H9 (cell line): Measurements from ENCODE around the gene MTX3. TPM values are rescaled to one million over a fixed set of nuclear protein-coding genes. Genes with fewer than 3 reads are reported as not detected.

ENCODE experiments used
- DNase-seq: peaks from one replicate; pipeline ENCODE4 v3.0.0-alpha.2; 2017
- H2AFZ ChIP-seq: one replicate; pipeline ENCODE4 v1.6.1; 2013; ENCODE audit warnings: mild to moderate bottlenecking, low read length, control low read depth, moderate library complexity
- H2AK5ac ChIP-seq: 2 replicates; pipeline ENCODE4 v1.6.1; 2013; ENCODE audit warnings: low read length, control low read depth, mixed read lengths; ENCODE audit not compliant: insufficient read length
- H2BK120ac ChIP-seq: one replicate; pipeline ENCODE4 v1.6.1; 2013; ENCODE audit warnings: low read depth, mild to moderate bottlenecking, low read length, control low read depth, inconsistent platforms; ENCODE audit not compliant: poor library complexity, severe bottlenecking
- H2BK12ac ChIP-seq: 2 replicates; pipeline ENCODE4 v1.6.1; 2013; ENCODE audit warnings: low read length, control low read depth, mixed read lengths, low read depth; ENCODE audit not compliant: insufficient read length
- H2BK15ac ChIP-seq: 2 replicates; pipeline ENCODE4 v1.6.1; 2013; ENCODE audit warnings: low read depth, low read length, control low read depth
- H2BK20ac ChIP-seq: one replicate; pipeline ENCODE4 v1.6.1; 2013; ENCODE audit warnings: low read depth, mild to moderate bottlenecking, low read length, control low read depth, inconsistent platforms; ENCODE audit not compliant: poor library complexity, severe bottlenecking
- H2BK5ac ChIP-seq: 2 replicates; pipeline ENCODE4 v1.6.1; 2013; ENCODE audit warnings: low read length, control low read depth, mixed read lengths; ENCODE audit not compliant: insufficient read length
- H3K14ac ChIP-seq: 2 replicates; pipeline ENCODE4 v1.6.1; 2013; ENCODE audit warnings: low read length, control low read depth; ENCODE audit not compliant: insufficient read depth
- H3K18ac ChIP-seq: 2 replicates; pipeline ENCODE4 v1.6.1; 2013; ENCODE audit warnings: low read depth, mild to moderate bottlenecking, mixed read lengths, low read length, control low read depth; ENCODE audit not compliant: insufficient read length
- H3K23ac ChIP-seq: 2 replicates; pipeline ENCODE4 v1.6.1; 2013; ENCODE audit warnings: low read length, control low read depth, mixed read lengths, low read depth; ENCODE audit not compliant: insufficient read length
- H3K23me2 ChIP-seq: 2 replicates; pipeline ENCODE4 v1.6.1; 2013; ENCODE audit warnings: low read depth, mild to moderate bottlenecking, mixed read lengths, low read length, control low read depth; ENCODE audit not compliant: insufficient read length, poor library complexity, severe bottlenecking
- H3K27ac ChIP-seq: 2 replicates; pipeline ENCODE4 v1.5.1; 2013; ENCODE audit warnings: low read length, control low read depth, mixed read lengths, low read depth; ENCODE audit not compliant: insufficient read length
- H3K27me3 ChIP-seq: 2 replicates; pipeline ENCODE4 v1.6.1; 2013; ENCODE audit warnings: low read length, control low read depth, inconsistent platforms; ENCODE audit not compliant: insufficient read depth
- H3K4ac ChIP-seq: 2 replicates; pipeline ENCODE4 v1.6.1; 2013; ENCODE audit warnings: low read depth, mild to moderate bottlenecking, control low read depth, inconsistent platforms, low read length, moderate library complexity
- H3K4me1 ChIP-seq: 2 replicates; pipeline ENCODE4 v1.6.1; 2013; ENCODE audit warnings: low read length, control low read depth, inconsistent platforms; ENCODE audit not compliant: insufficient read depth
- H3K4me2 ChIP-seq: 2 replicates; pipeline ENCODE4 v1.6.1; 2013; ENCODE audit warnings: low read length, control low read depth, mixed read lengths; ENCODE audit not compliant: insufficient read length, insufficient read depth
- H3K56ac ChIP-seq: 2 replicates; pipeline ENCODE4 v1.6.1; 2013; ENCODE audit warnings: low read depth, mild to moderate bottlenecking, mixed read lengths, low read length, control low read depth; ENCODE audit not compliant: insufficient read length
- H3K79me1 ChIP-seq: 2 replicates; pipeline ENCODE4 v1.6.1; 2013; ENCODE audit warnings: low read depth, mild to moderate bottlenecking, moderate library complexity, low read length, control low read depth, inconsistent platforms; ENCODE audit not compliant: insufficient read depth, poor library complexity, severe bottlenecking
- H3K79me2 ChIP-seq: 2 replicates; pipeline ENCODE4 v1.6.1; 2013; ENCODE audit warnings: low read length, control low read depth, inconsistent platforms; ENCODE audit not compliant: insufficient read depth
- H3K9ac ChIP-seq: 2 replicates; pipeline ENCODE4 v1.6.1; 2013; ENCODE audit warnings: low read length, control low read depth, mixed read lengths; ENCODE audit not compliant: insufficient read length; ENCODE audit errors: extremely low read depth
- H3K9me3 ChIP-seq: one replicate; pipeline ENCODE4 v1.6.1; 2013; ENCODE audit warnings: low read depth, low read length, inconsistent platforms; ENCODE audit not compliant: control insufficient read depth
- H3T11ph ChIP-seq: one replicate; pipeline ENCODE4 v1.6.1; 2013; ENCODE audit warnings: mild to moderate bottlenecking, low read length, control low read depth, inconsistent platforms
- H4K20me1 ChIP-seq: one replicate; pipeline ENCODE4 v1.6.1; 2013; ENCODE audit not compliant: control insufficient read depth, insufficient read length, insufficient read depth
- H4K5ac ChIP-seq: 2 replicates; pipeline ENCODE4 v1.6.1; 2013; ENCODE audit warnings: low read depth, mild to moderate bottlenecking, mixed read lengths, low read length, control low read depth; ENCODE audit not compliant: insufficient read length
- H4K8ac ChIP-seq: replicated peaks from 2 replicates; pipeline ENCODE4 v1.6.1; 2013; ENCODE audit warnings: low read length, control low read depth, mixed read lengths, low read depth; ENCODE audit not compliant: insufficient read length
- H4K91ac ChIP-seq: 2 replicates; pipeline ENCODE4 v1.6.1; 2013; ENCODE audit warnings: low read depth, mild to moderate bottlenecking, moderate library complexity, mixed read lengths, low read length, control low read depth; ENCODE audit not compliant: insufficient read length
- H3K27ac Mint-ChIP-seq, 3 experiments: 2 replicates in 2 of 3; 3 replicates in 1 of 3; pipeline ENCODE4 v1.8.0; 2020 to 2021; ENCODE audit warnings: mixed read lengths in 3 of 3, mild to moderate bottlenecking in 1 of 3, moderate library complexity in 1 of 3
- H3K27me3 Mint-ChIP-seq: 2 replicates; pipeline ENCODE4 v1.8.0; 2021; ENCODE audit warnings: low read depth, mild to moderate bottlenecking, moderate library complexity, mixed read lengths
- H3K36me3 Mint-ChIP-seq, 3 experiments: 2 replicates in 2 of 3; 3 replicates in 1 of 3; pipeline ENCODE4 v1.8.0; 2020 to 2021; ENCODE audit warnings: low read depth in 3 of 3, mixed read lengths in 3 of 3; ENCODE audit not compliant: insufficient read depth in 1 of 3
- H3K4me1 Mint-ChIP-seq, 2 experiments: 2 replicates each; pipeline ENCODE4 v1.8.0; 2020; ENCODE audit warnings: mixed read lengths in 2 of 2
- H3K4me3 Mint-ChIP-seq, 2 experiments: 2 replicates in 1 of 2; 3 replicates in 1 of 2; pipeline ENCODE4 v1.8.0; 2020 to 2021; ENCODE audit warnings: mild to moderate bottlenecking in 2 of 2, mixed read lengths in 2 of 2, moderate library complexity in 1 of 2
- H3K9me3 Mint-ChIP-seq, 2 experiments: 2 replicates in 1 of 2; 3 replicates in 1 of 2; pipeline ENCODE4 v1.8.0; 2020; ENCODE audit warnings: mild to moderate bottlenecking in 2 of 2, mixed read lengths in 2 of 2, moderate library complexity in 1 of 2
- total RNA-seq: library from RNA; stranded (reverse); gene quantifications from 2 replicates; pipeline ENCODE4 v1.2.1, GENCODE V29; 2021
- TF ChIP-seq, protein P1 (sequence below): fragments of 200-600 bp; sonication (generic); conservative IDR thresholded peaks from 3 replicates; pipeline ENCODE4 v1.8.0; 2021; ENCODE audit warnings: antibody characterized with exemption, mild to moderate bottlenecking

The MTX3 gene
- total RNA-seq, 1 experiment from 2014 or later: 24.1 TPM

DNA sequence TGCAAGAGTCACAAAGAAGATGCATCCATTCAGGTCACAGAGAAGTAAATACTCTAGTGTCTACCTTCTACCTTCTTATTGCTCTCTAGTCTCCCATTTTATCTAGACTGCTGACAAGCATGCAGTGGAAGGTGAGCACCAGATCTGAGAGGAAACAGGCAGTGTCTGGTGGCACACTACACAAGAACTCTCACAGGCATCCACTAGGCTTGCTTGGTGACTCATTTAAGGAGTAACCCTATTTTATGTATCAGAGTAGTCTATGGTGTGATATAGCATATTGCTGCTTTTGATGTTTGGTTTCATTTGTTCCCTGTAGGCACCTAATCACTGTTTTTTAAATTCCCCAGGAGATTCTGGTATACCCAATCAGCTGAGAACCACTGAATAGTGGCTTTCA is 42.5 kb upstream of the MTX3 start:
- H4K5ac ChIP-seq: no peak overlapping the region
- no peaks in the 10 kb centered on the region for H3K79me1 ChIP-seq
- H2BK15ac ChIP-seq: no peak overlapping the region
- TF ChIP-seq, protein P1, sequence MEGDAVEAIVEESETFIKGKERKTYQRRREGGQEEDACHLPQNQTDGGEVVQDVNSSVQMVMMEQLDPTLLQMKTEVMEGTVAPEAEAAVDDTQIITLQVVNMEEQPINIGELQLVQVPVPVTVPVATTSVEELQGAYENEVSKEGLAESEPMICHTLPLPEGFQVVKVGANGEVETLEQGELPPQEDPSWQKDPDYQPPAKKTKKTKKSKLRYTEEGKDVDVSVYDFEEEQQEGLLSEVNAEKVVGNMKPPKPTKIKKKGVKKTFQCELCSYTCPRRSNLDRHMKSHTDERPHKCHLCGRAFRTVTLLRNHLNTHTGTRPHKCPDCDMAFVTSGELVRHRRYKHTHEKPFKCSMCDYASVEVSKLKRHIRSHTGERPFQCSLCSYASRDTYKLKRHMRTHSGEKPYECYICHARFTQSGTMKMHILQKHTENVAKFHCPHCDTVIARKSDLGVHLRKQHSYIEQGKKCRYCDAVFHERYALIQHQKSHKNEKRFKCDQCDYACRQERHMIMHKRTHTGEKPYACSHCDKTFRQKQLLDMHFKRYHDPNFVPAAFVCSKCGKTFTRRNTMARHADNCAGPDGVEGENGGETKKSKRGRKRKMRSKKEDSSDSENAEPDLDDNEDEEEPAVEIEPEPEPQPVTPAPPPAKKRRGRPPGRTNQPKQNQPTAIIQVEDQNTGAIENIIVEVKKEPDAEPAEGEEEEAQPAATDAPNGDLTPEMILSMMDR: no peak
- H3K79me2 ChIP-seq: no peaks in the 10 kb centered on the region
- no peak overlapping the region for H3K18ac ChIP-seq
- peaks cover 14 to 19% of the 10 kb centered on the region in 2 experiments for H3K4me1 Mint-ChIP-seq
- H3K4me1 ChIP-seq: peaks cover 2% of the 10 kb centered on the region; the same call in 1 of the 2 replicates
- H3K23ac ChIP-seq: no peak overlapping the region
- no peaks in the 10 kb centered on the region for H3K9me3 ChIP-seq
- H3K36me3 Mint-ChIP-seq: no peaks in the 10 kb centered on the region
- H3K27ac ChIP-seq: no peak overlapping the region
- no peak overlapping the region for H3K9ac ChIP-seq
- H3K4me3 Mint-ChIP-seq: no peak overlapping the region
- H3K23me2 ChIP-seq: peaks cover 5% of the 10 kb centered on the region
- H2BK20ac ChIP-seq: no peak overlapping the region
- peaks cover 16% of the 10 kb centered on the region; the same call in 1 of the 2 replicates for H3K27me3 ChIP-seq
- H4K20me1 ChIP-seq: no peaks in the 10 kb centered on the region
- no peak overlapping the region for H2BK120ac ChIP-seq
- DNase-seq: no peak
- H2AK5ac ChIP-seq: no peak overlapping the region
- no peak overlapping the region for H3T11ph ChIP-seq
- no peak overlapping the region for H3K4ac ChIP-seq
- no peaks in the 10 kb centered on the region for H3K9me3 Mint-ChIP-seq
- no peak overlapping the region for H2BK12ac ChIP-seq
- H4K91ac ChIP-seq: no peak overlapping the region
- no peak overlapping the region for H3K14ac ChIP-seq
- H3K27me3 Mint-ChIP-seq: peaks cover 48% of the 10 kb centered on the region
- H2BK5ac ChIP-seq: no peak overlapping the region
- no peak overlapping the region for H3K27ac Mint-ChIP-seq
- H3K56ac ChIP-seq: no peak overlapping the region
- H3K4me2 ChIP-seq: no peak overlapping the region
- no peak overlapping the region for H2AFZ ChIP-seq
- no peak overlapping the region for H4K8ac ChIP-seq
